A673 (cell line): ENCODE measurements around the gene GPR37. TPM values are rescaled to one million over a fixed set of nuclear protein-coding genes. Genes with fewer than 3 reads are reported as not detected.

ENCODE experiments used
- BruUV-seq: library from RNA; stranded (reverse); fragments of 400-500 nt; replicated peaks from 2 replicates; lab custom pipeline; 2021; lab: Mats Ljungman, UMichigan
- CTCF ChIA-PET: fragments of 300-600 bp; sonication (Branson Sonifier 250); formaldehyde crosslinking; loops from one replicate; lab custom pipeline; 2022; ENCODE audit warnings: antibody characterized with exemption; lab: Charles Lee
- POLR2A ChIA-PET: fragments of 300-600 bp; sonication (Branson Sonifier 250); formaldehyde crosslinking; loops from one replicate; lab custom pipeline; 2022; ENCODE audit warnings: antibody characterized with exemption; ENCODE audit not compliant: low non-redundant PET; lab: Charles Lee
- DNase-seq: peaks from one replicate; pipeline ENCODE4 v3.0.0-alpha.2; 2015; ENCODE audit warnings: low spot score
- H3K27ac ChIP-seq: fragments of 200-600 bp; sonication (generic); 2 replicates; pipeline ENCODE4 v1.5.1; 2016; ENCODE audit warnings: mixed run types, low read depth, mild to moderate bottlenecking, mixed read lengths, antibody characterized with exemption, low read length; ENCODE audit not compliant: poor library complexity, severe bottlenecking
- H3K27me3 ChIP-seq: fragments of 200-600 bp; sonication (generic); replicated peaks from 2 replicates; pipeline ENCODE4 v1.6.1; 2017; ENCODE audit warnings: mixed run types, low read depth, mild to moderate bottlenecking, mixed read lengths, antibody characterized with exemption, low read length; ENCODE audit not compliant: insufficient read depth, poor library complexity
- H3K36me3 ChIP-seq: fragments of 200-600 bp; sonication (generic); 2 replicates; pipeline ENCODE4 v1.6.1; 2016; ENCODE audit warnings: mixed run types, mild to moderate bottlenecking, mixed read lengths, antibody characterized with exemption, low read length; ENCODE audit not compliant: insufficient read depth, poor library complexity, severe bottlenecking
- H3K4me1 ChIP-seq: fragments of 200-600 bp; sonication (generic); 2 replicates; pipeline ENCODE4 v1.6.1; 2017; ENCODE audit warnings: mixed run types, mild to moderate bottlenecking, mixed read lengths, antibody characterized with exemption, low read length; ENCODE audit not compliant: insufficient read depth, poor library complexity, severe bottlenecking
- H3K4me3 ChIP-seq: fragments of 200-600 bp; sonication (generic); 2 replicates; pipeline ENCODE4 v1.5.1; 2016; ENCODE audit warnings: low read depth, mixed run types, mild to moderate bottlenecking, mixed read lengths, low read length; ENCODE audit not compliant: poor library complexity, severe bottlenecking
- H3K9me3 ChIP-seq: fragments of 200-600 bp; sonication (generic); 2 replicates; pipeline ENCODE4 v1.6.1; 2016; ENCODE audit warnings: mixed run types, low read depth, mild to moderate bottlenecking, mixed read lengths, antibody characterized with exemption, low read length; ENCODE audit not compliant: poor library complexity, severe bottlenecking
- CTCF ChIP-seq: fragments of 300-800, 200-600 bp; sonication (generic); conservative IDR thresholded peaks from 2 replicates; pipeline ENCODE4 v1.5.1; 2017; ENCODE audit warnings: low read depth, mild to moderate bottlenecking, antibody characterized with exemption, low read length, moderate library complexity, mixed read lengths
- EZH2 ChIP-seq: fragments of 200-600 bp; sonication (generic); IDR thresholded peaks from 2 replicates; pipeline ENCODE4 v1.6.1; 2017; ENCODE audit warnings: borderline replicate concordance, low read depth, mild to moderate bottlenecking, mixed read lengths, antibody characterized with exemption, low read length; ENCODE audit not compliant: poor library complexity, severe bottlenecking
- intact Hi-C: fragments of 100-400 bp; cut with micrococcal nuclease; formaldehyde crosslinking; loops from one replicate; pipeline ENCODE4 v1.10.0; 2022; ENCODE audit not compliant: unreplicated experiment
- total RNA-seq: library from RNA; stranded (reverse); gene quantifications from 2 replicates; pipeline ENCODE4 v1.2.3, GENCODE V29; 2021

The GPR37 gene
- total RNA-seq, 1 experiment from 2014 or later: 0.67 TPM

- BruUV-seq: no TSS peak
- CTCF ChIA-PET: no interaction called here
- no peak for TF ChIP-seq EZH2
- no peak for TF ChIP-seq CTCF
- POLR2A ChIA-PET: no interaction called here
- intact Hi-C loops: no loop called here
- Histone ChIP-seq H3K27ac (no peak overlapping the region), H3K4me1 (no peaks in the 10 kb centered on the region), H3K36me3 (no peaks in the 10 kb centered on the region), H3K9me3 (no peaks in the 10 kb centered on the region), H3K27me3 (no peaks in the 10 kb centered on the region), H3K4me3 (no peak overlapping the region)
- DNase-seq: no peak
These were observed 35.8 kb upstream of the GPR37 start for GRCh38 chr7:124801330-124801895.

GRCh38 chr7:124800386-124800785 lies 34.8 kb upstream of the GPR37 start:
- Histone ChIP-seq H3K27ac (no peak overlapping the region), H3K36me3 (no peaks in the 10 kb centered on the region), H3K4me3 (no peak overlapping the region), H3K27me3 (no peaks in the 10 kb centered on the region), H3K4me1 (no peaks in the 10 kb centered on the region), H3K9me3 (no peaks in the 10 kb centered on the region)
- no TSS peak for BruUV-seq
- DNase-seq: no peak
- ChIA-PET CTCF (no interaction called here), POLR2A (no interaction called here)
- intact Hi-C loops: no loop called here
- TF ChIP-seq CTCF: no peak
- no peak for TF ChIP-seq EZH2

GRCh38 chr7:124799448-124799847 lies 33.9 kb upstream of the GPR37 start:
- Histone ChIP-seq H3K27ac (no peak overlapping the region), H3K9me3 (no peaks in the 10 kb centered on the region), H3K27me3 (no peaks in the 10 kb centered on the region), H3K4me3 (no peak overlapping the region), H3K36me3 (no peaks in the 10 kb centered on the region), H3K4me1 (no peaks in the 10 kb centered on the region)
- ChIA-PET CTCF (no interaction called here), POLR2A (no interaction called here)
- intact Hi-C loops: no loop called here
- no peak for DNase-seq
- TF ChIP-seq EZH2 (no peak), CTCF (no peak)
- BruUV-seq: no TSS peak
